Sigmoid colon (tissue), 3 donors: ENCODE data around the gene SPATA31D3.

Source experiments
- POLR2A ChIP-seq, 2 donors: fragments of 450-650 bp; IDR thresholded peaks; one replicate each; pipeline ENCODE4 v1.6.1; 2016; ENCODE audit warnings: antibody characterized with exemption in 2 of 2, mild to moderate bottlenecking in 2 of 2, moderate library complexity in 2 of 2
- TF ChIP-seq, protein P1 (sequence below), 4 experiments: fragments of 450-650 bp in 3 of 4; fragments of 200-600 bp in 1 of 4; IDR thresholded peaks; one replicate each; pipeline ENCODE4 v1.5.1; 2016 to 2019; ENCODE audit warnings: antibody characterized with exemption in 4 of 4, mild to moderate bottlenecking in 3 of 4, moderate library complexity in 2 of 4

DNA sequence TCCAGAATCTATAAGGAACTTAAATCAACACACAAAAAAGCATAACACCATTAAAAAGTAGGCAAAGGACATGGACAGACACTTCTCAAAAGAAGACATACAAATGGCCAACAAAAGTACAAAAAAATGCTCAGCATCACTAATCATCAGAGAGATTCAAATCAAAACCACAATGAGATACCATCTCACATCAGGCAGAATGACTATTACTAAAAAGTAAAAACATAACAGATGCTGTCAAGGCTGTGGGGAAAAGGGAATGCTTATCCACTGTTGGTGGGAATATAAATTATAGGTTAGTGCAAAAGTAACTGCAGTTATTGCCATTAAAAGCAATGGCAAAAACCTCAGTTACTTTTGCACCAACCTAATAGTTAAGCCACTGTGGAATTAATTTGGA lies 47.2 kb upstream of the SPATA31D3 start:
- TF ChIP-seq POLR2A (IDR thresholded peaks at IDR 0.05): no peak
- TF ChIP-seq, protein P1, sequence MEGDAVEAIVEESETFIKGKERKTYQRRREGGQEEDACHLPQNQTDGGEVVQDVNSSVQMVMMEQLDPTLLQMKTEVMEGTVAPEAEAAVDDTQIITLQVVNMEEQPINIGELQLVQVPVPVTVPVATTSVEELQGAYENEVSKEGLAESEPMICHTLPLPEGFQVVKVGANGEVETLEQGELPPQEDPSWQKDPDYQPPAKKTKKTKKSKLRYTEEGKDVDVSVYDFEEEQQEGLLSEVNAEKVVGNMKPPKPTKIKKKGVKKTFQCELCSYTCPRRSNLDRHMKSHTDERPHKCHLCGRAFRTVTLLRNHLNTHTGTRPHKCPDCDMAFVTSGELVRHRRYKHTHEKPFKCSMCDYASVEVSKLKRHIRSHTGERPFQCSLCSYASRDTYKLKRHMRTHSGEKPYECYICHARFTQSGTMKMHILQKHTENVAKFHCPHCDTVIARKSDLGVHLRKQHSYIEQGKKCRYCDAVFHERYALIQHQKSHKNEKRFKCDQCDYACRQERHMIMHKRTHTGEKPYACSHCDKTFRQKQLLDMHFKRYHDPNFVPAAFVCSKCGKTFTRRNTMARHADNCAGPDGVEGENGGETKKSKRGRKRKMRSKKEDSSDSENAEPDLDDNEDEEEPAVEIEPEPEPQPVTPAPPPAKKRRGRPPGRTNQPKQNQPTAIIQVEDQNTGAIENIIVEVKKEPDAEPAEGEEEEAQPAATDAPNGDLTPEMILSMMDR (IDR thresholded peaks at IDR 0.05): no peak
